ENCODE data around the gene RPS18. TPM values are rescaled to one million over a fixed set of nuclear protein-coding genes. Genes with fewer than 3 reads are reported as not detected.
"Not testable (repeated sequence)": the region's sequence is repeated elsewhere in the genome, so short reads cannot be mapped to it uniquely, and the experiment has no call there.

The RPS18 gene
- total RNA-seq, result 1,732 and 3,722 TPM in 2 replicates

- peak; percentile 100 for DNase-seq
These were observed at the start of gene RPS18, which contains the start of gene VPS52 for GRCh38 chr6:33271468-33272274. Gene RPS18 (plus strand): TSS chr6:33272075. CDS start chr6:33272120, 45 bp downstream. Gene VPS52 (minus strand): TSS chr6:33271876. CDS start chr6:33271675, 201 bp downstream.

GRCh38 chr6:33226503-33227120, 45.3 kb upstream of the RPS18 start:
- not testable (repeated sequence) for DNase-seq

GRCh38 chr6:33235221-33235634, 36.6 kb upstream of the RPS18 start:
- no peak for DNase-seq

- no peak for DNase-seq
These were observed 35.5 kb upstream of the RPS18 start for GRCh38 chr6:33236328-33236727.

GRCh38 chr6:33236852-33237251, 35.0 kb upstream of the RPS18 start:
- no peak for DNase-seq

- no peak for DNase-seq
These were observed 34.1 kb upstream of the RPS18 start for GRCh38 chr6:33237741-33238140.

GRCh38 chr6:33241968-33242367, 29.9 kb upstream of the RPS18 start:
- no peak for DNase-seq

GRCh38 chr6:33243476-33243875, 28.4 kb upstream of the RPS18 start:
- DNase-seq, result no peak

- DNase-seq, result peak; percentile 92
These were observed 23.8 kb upstream of the RPS18 start for GRCh38 chr6:33247977-33248642.

- no peak for DNase-seq
These were observed 23.3 kb upstream of the RPS18 start for GRCh38 chr6:33248643-33248931.

GRCh38 chr6:33248932-33249731, 22.7 kb upstream of the RPS18 start:
- DNase-seq, result peak; percentile 99

- DNase-seq, result peak; percentile 50
These were observed 21.9 kb upstream of the RPS18 start for GRCh38 chr6:33249732-33250630.

GRCh38 chr6:33250731-33251130, 21.1 kb upstream of the RPS18 start:
- no peak for DNase-seq

- DNase-seq, result no peak
These were observed 20.4 kb upstream of the RPS18 start for GRCh38 chr6:33251395-33252012.

GRCh38 chr6:33252759-33253158, 19.1 kb upstream of the RPS18 start:
- no peak for DNase-seq

GRCh38 chr6:33254591-33254990, 17.3 kb upstream of the RPS18 start:
- DNase-seq, result no peak

- DNase-seq, result no peak
These were observed 12.8 kb upstream of the RPS18 start for GRCh38 chr6:33259032-33259431.

- not testable (repeated sequence) for DNase-seq
These were observed 9.4 kb upstream of the RPS18 start for GRCh38 chr6:33262490-33262889.

GRCh38 chr6:33264015-33264414, 7.9 kb upstream of the RPS18 start:
- DNase-seq, result no peak

GRCh38 chr6:33271117-33271467, 783 bp upstream of the RPS18 start:
- DNase-seq, result no peak
